K562 (cell line): ENCODE measurements around the gene FAM47C. TPM values are rescaled to one million over a fixed set of nuclear protein-coding genes. Genes with fewer than 3 reads are reported as not detected.
"Not testable (repeated sequence)": the region's sequence is repeated elsewhere in the genome, so short reads cannot be mapped to it uniquely, and the experiment has no call there.

Source experiments
- ATAC-seq: fragments of 200-7000 bp; cut with Tn5 transposase; 3 replicates; pipeline ENCODE4 v1.9.1; 2020; ENCODE audit warnings: moderate library complexity
- BruUV-seq: library from RNA; stranded (reverse); fragments of 400-500 nt; replicated peaks from 2 replicates; lab custom pipeline; 2021; lab: Mats Ljungman, UMichigan
- CTCF ChIA-PET: fragments of 300-600 bp; formaldehyde crosslinking; extraction: SDS; loops from one replicate; lab custom pipeline; 2021; ENCODE audit warnings: low intra/inter-chr PET ratio; lab: Yijun Ruan, JAX
- POLR2A ChIA-PET: fragments of 300-600, 350-650 bp; sonication (Branson Sonifier 250); formaldehyde crosslinking; extraction: SDS; loops from one replicate; lab custom pipeline; 2021; ENCODE audit warnings: antibody characterized with exemption, inconsistent platforms; lab: Yijun Ruan, JAX
- DNase-seq, 4 experiments: peaks; one replicate each; pipeline versions ENCODE4 v3.0.0 to v3.0.0-alpha.2; 2011 to 2018; ENCODE audit warnings: low spot score in 3 of 4, mixed read lengths in 3 of 4; ENCODE audit errors: extremely low read depth in 1 of 4
- FAIRE-seq: peaks from 2 replicates; lab custom pipeline; 2011; peaks lifted over from hg19 to GRCh38; lab: Jason Lieb, UNC
- H2AFZ ChIP-seq: 2 replicates; pipeline ENCODE4 v1.6.0; 2011; ENCODE audit warnings: low read depth, low read length, control low read depth, inconsistent platforms
- H3K27ac ChIP-seq: fragments of 200-600 bp; 3 replicates; pipeline ENCODE4 v1.8.0; 2011; ENCODE audit warnings: low read depth, mild to moderate bottlenecking, control low read depth, inconsistent platforms, low read length, moderate library complexity, mixed read lengths; ENCODE audit errors: extremely low read depth
- H3K27me3 ChIP-seq, 2 experiments: fragments of 300-600 bp in 1 of 2; 2 replicates in 1 of 2; 3 replicates in 1 of 2; pipeline versions ENCODE4 v1.6.0 to v1.8.0; 2011; ENCODE audit warnings: inconsistent platforms in 2 of 2, low read length in 2 of 2, mild to moderate bottlenecking in 1 of 2, mixed read lengths in 1 of 2, moderate library complexity in 1 of 2; ENCODE audit not compliant: control insufficient read depth in 2 of 2, insufficient read depth in 2 of 2
- H3K36me3 ChIP-seq: fragments of 300-600 bp; 3 replicates; pipeline ENCODE4 v1.8.0; 2011; ENCODE audit warnings: mild to moderate bottlenecking, low read length, inconsistent platforms; ENCODE audit not compliant: control insufficient read depth, insufficient read depth
- H3K4me1 ChIP-seq, 2 experiments: fragments of 200-600 bp in 1 of 2; replicated peaks in 1 of 2; 2 replicates in 1 of 2; 3 replicates in 1 of 2; pipeline versions ENCODE4 v1.5.1 to v1.8.0; 2011; ENCODE audit warnings: inconsistent platforms in 2 of 2, low read length in 2 of 2, mild to moderate bottlenecking in 1 of 2, mixed read lengths in 1 of 2, moderate library complexity in 1 of 2; ENCODE audit not compliant: control insufficient read depth in 2 of 2, insufficient read depth in 2 of 2
- H3K4me2 ChIP-seq: 2 replicates; pipeline ENCODE4 v1.6.1; 2011; ENCODE audit warnings: low read length, control low read depth, inconsistent platforms, mixed read lengths; ENCODE audit not compliant: insufficient read depth
- H3K4me3 ChIP-seq: fragments of 200-600 bp; sonication (generic), shearing (Covaris generic); 2 replicates; pipeline ENCODE4 v1.5.1; 2016; ENCODE audit warnings: control low read depth, inconsistent platforms
- H3K79me2 ChIP-seq: fragments of 200-600 bp; 3 replicates; pipeline ENCODE4 v1.8.0; 2011; ENCODE audit warnings: low read length, inconsistent platforms; ENCODE audit not compliant: control insufficient read depth, insufficient read depth
- H3K9ac ChIP-seq, 2 experiments: 2 replicates each; pipeline versions ENCODE4 v1.6.0 to v1.6.1; 2011; ENCODE audit warnings: low read depth in 2 of 2, low read length in 2 of 2, control low read depth in 1 of 2, inconsistent platforms in 1 of 2, mild to moderate bottlenecking in 1 of 2, mixed read lengths in 1 of 2; ENCODE audit not compliant: insufficient read depth in 1 of 2
- H3K9me1 ChIP-seq: one replicate; pipeline ENCODE4 v1.6.0; 2011; ENCODE audit warnings: inconsistent platforms, mild to moderate bottlenecking, low read length, moderate library complexity; ENCODE audit not compliant: control insufficient read depth, insufficient read depth
- H3K9me3 ChIP-seq: replicated peaks from 2 replicates; pipeline ENCODE4 v1.5.1; 2011; ENCODE audit warnings: low read depth, low read length, inconsistent platforms; ENCODE audit not compliant: control insufficient read depth, insufficient read depth
- H4K20me1 ChIP-seq: replicated peaks from 2 replicates; pipeline ENCODE4 v1.6.1; 2011; ENCODE audit warnings: low read length, inconsistent platforms, mixed read lengths; ENCODE audit not compliant: control insufficient read depth, insufficient read depth
- WGBS: fragments of 100-300 bp; shearing (Covaris generic); methylation state at CpG from one replicate; pipeline ENCODE4 v1.1.6; 2016; ENCODE audit warnings: low coverage, mixed read lengths; ENCODE audit not compliant: insufficient coverage; ENCODE audit errors: missing lambda C conversion rate; 5-methylcytosine and 5-hydroxymethylcytosine counted together
- in situ Hi-C: fragments of 300-500 bp; cut with MboI; formaldehyde crosslinking; loops from 4 replicates; pipeline ENCODE4 v1.15.0; 2018; ENCODE audit warnings: inconsistent platforms, mixed read lengths
- intact Hi-C: fragments of 100-400 bp; cut with micrococcal nuclease; formaldehyde crosslinking; loops from 2 replicates; pipeline ENCODE4 v1.14.2; 2022
- polyA plus RNA-seq, 8 experiments: library from polyadenylated mRNA; depleted of rRNA in 4 of 8; stranded (reverse) in 5 of 8; unstranded in 3 of 8; fragments of >200 nt; fragmentation: Nextera tagmentation in 2 of 8; fragmentation: Illumina TruSeq in 1 of 8; extraction: Ambion mirVana in 2 of 8; extraction: Trizol in 1 of 8; gene quantifications; 2 replicates each; pipeline versions ENCODE4 v1.2.1 to v1.2.3, GENCODE V29; 2011 to 2014; ENCODE audit warnings: inconsistent platforms in 1 of 8, missing spikeins in 1 of 8
- total RNA-seq, 7 experiments: library from RNA; depleted of rRNA in 6 of 7; stranded (reverse); fragments of >200 nt in 6 of 7; fragmentation: Illumina TruSeq in 2 of 7; extraction: Trizol in 2 of 7; gene quantifications; 2 replicates each; pipeline versions ENCODE4 v1.2.1 to v1.2.3, GENCODE V29; 2011 to 2021; ENCODE audit warnings: low replicate concordance in 1 of 7

FAM47C gene
- total and polyA plus RNA-seq, 9 of the 15 experiments (the other 6 are each of a cell fraction or from before 2014, with no cell fraction given), result not detected

GRCh38 chrX:37036674-37037220, 28.6 kb downstream of the FAM47C start:
- H3K79me2 ChIP-seq, FAIRE-seq, H3K9me1 ChIP-seq, in situ Hi-C loops, H2AFZ ChIP-seq, H4K20me1 ChIP-seq, H3K4me3 ChIP-seq, H3K4me1 ChIP-seq, DNase-seq, H3K4me2 ChIP-seq, H3K27ac ChIP-seq, intact Hi-C loops, H3K27me3 ChIP-seq, ATAC-seq, H3K9ac ChIP-seq, CTCF ChIA-PET, H3K36me3 ChIP-seq, POLR2A ChIA-PET, BruUV-seq, H3K9me3 ChIP-seq: not testable (repeated sequence)
- 2% methylated on average over 5 of the region's 7 CpGs for WGBS

GRCh38 chrX:37038814-37039213, 30.6 kb downstream of the FAM47C start:
- H3K9ac ChIP-seq, BruUV-seq, H3K27ac ChIP-seq, POLR2A ChIA-PET, H3K79me2 ChIP-seq, H3K9me3 ChIP-seq, H2AFZ ChIP-seq, H3K4me3 ChIP-seq, in situ Hi-C loops, H3K4me2 ChIP-seq, H3K4me1 ChIP-seq, DNase-seq, H4K20me1 ChIP-seq, CTCF ChIA-PET, FAIRE-seq, H3K27me3 ChIP-seq, ATAC-seq, H3K36me3 ChIP-seq, intact Hi-C loops, H3K9me1 ChIP-seq: not testable (repeated sequence)
- no CpG with 5 or more reads among the region's 1 CpG for WGBS

GRCh38 chrX:37042956-37043885, 35.1 kb downstream of the FAM47C start:
- H4K20me1 ChIP-seq, H3K9me3 ChIP-seq, ATAC-seq, BruUV-seq, H3K4me3 ChIP-seq, intact Hi-C loops, H3K36me3 ChIP-seq, H2AFZ ChIP-seq, H3K9ac ChIP-seq, FAIRE-seq, H3K9me1 ChIP-seq, H3K27ac ChIP-seq, POLR2A ChIA-PET, H3K27me3 ChIP-seq, H3K4me2 ChIP-seq, CTCF ChIA-PET, H3K4me1 ChIP-seq, DNase-seq, in situ Hi-C loops, H3K79me2 ChIP-seq: not testable (repeated sequence)
- WGBS, result 4% methylated on average over 11 of the region's 56 CpGs
